ENCODE results near the gene VSNL1. TPM values are rescaled to one million over a fixed set of nuclear protein-coding genes. Genes with fewer than 3 reads are reported as not detected.

The VSNL1 gene
- total RNA-seq, 1 experiment from 2014 or later: not detected

GRCh38 chr2:17539611-17540092 lies 844 bp upstream of the VSNL1 start:
- Mint-ChIP-seq H3K4me1 (ENCODE audit: low read depth, unreplicated experiment) (peaks cover 22% of the 10 kb centered on the region), H3K4me3 (ENCODE audit: low read depth, unreplicated experiment) (peak overlapping the region; percentile 76), H3K27ac (ENCODE audit: unreplicated experiment) (no peak overlapping the region), H3K27me3 (ENCODE audit: unreplicated experiment) (peaks cover 87% of the 10 kb centered on the region), H3K36me3 (ENCODE audit: insufficient read depth, unreplicated experiment) (peaks cover 15% of the 10 kb centered on the region), H3K9me3 (ENCODE audit: low read depth, unreplicated experiment) (no peaks in the 10 kb centered on the region)
- DNase-seq: no peak
- no TSS peak for BruUV-seq (replicated peaks)
- no peak for TF ChIP-seq CTCF (IDR thresholded peaks at IDR 0.05; ENCODE audit: unreplicated experiment)
- intact Hi-C loops (cut with micrococcal nuclease; ENCODE audit: unreplicated experiment): no loop called here
- CTCF ChIA-PET: no interaction called here

GRCh38 chr2:17540813-17541530 lies 476 bp downstream of the VSNL1 start:
- peaks cover 22% of the 10 kb centered on the region for H3K4me1 Mint-ChIP-seq (ENCODE audit: low read depth, unreplicated experiment)
- no peak for DNase-seq
- H3K9me3 Mint-ChIP-seq (ENCODE audit: low read depth, unreplicated experiment): no peaks in the 10 kb centered on the region
- H3K4me3 Mint-ChIP-seq (ENCODE audit: low read depth, unreplicated experiment): peak overlapping the region; percentile 76
- H3K27me3 Mint-ChIP-seq (ENCODE audit: unreplicated experiment): peaks cover 74% of the 10 kb centered on the region
- CTCF ChIA-PET: no interaction called here
- BruUV-seq (replicated peaks): no TSS peak
- no peak for TF ChIP-seq CTCF (IDR thresholded peaks at IDR 0.05; ENCODE audit: unreplicated experiment)
- peaks cover 15% of the 10 kb centered on the region for H3K36me3 Mint-ChIP-seq (ENCODE audit: insufficient read depth, unreplicated experiment)
- no peak overlapping the region for H3K27ac Mint-ChIP-seq (ENCODE audit: unreplicated experiment)
- intact Hi-C loops (cut with micrococcal nuclease; ENCODE audit: unreplicated experiment): no loop called here

- peaks cover 15% of the 10 kb centered on the region for H3K36me3 Mint-ChIP-seq (ENCODE audit: insufficient read depth, unreplicated experiment)
- CTCF ChIA-PET: no interaction called here
- H3K27me3 Mint-ChIP-seq (ENCODE audit: unreplicated experiment): peaks cover 71% of the 10 kb centered on the region
- no peak for TF ChIP-seq CTCF (IDR thresholded peaks at IDR 0.05; ENCODE audit: unreplicated experiment)
- peak overlapping the region; percentile 76 for H3K4me3 Mint-ChIP-seq (ENCODE audit: low read depth, unreplicated experiment)
- no peak overlapping the region for H3K27ac Mint-ChIP-seq (ENCODE audit: unreplicated experiment)
- no peak for DNase-seq
- no peaks in the 10 kb centered on the region for H3K9me3 Mint-ChIP-seq (ENCODE audit: low read depth, unreplicated experiment)
- no TSS peak for BruUV-seq (replicated peaks)
- H3K4me1 Mint-ChIP-seq (ENCODE audit: low read depth, unreplicated experiment): peaks cover 22% of the 10 kb centered on the region
- intact Hi-C loops (cut with micrococcal nuclease; ENCODE audit: unreplicated experiment): no loop called here
These were observed 1.0 kb downstream of the VSNL1 start for GRCh38 chr2:17541531-17541950.

GRCh38 chr2:17542471-17542870 lies 2.0 kb downstream of the VSNL1 start:
- no TSS peak for BruUV-seq (replicated peaks)
- Mint-ChIP-seq H3K27me3 (ENCODE audit: unreplicated experiment) (peaks cover 70% of the 10 kb centered on the region), H3K4me3 (ENCODE audit: low read depth, unreplicated experiment) (no peak overlapping the region), H3K27ac (ENCODE audit: unreplicated experiment) (no peak overlapping the region), H3K9me3 (ENCODE audit: low read depth, unreplicated experiment) (no peaks in the 10 kb centered on the region), H3K4me1 (ENCODE audit: low read depth, unreplicated experiment) (peaks cover 22% of the 10 kb centered on the region), H3K36me3 (ENCODE audit: insufficient read depth, unreplicated experiment) (peaks cover 15% of the 10 kb centered on the region)
- no peak for TF ChIP-seq CTCF (IDR thresholded peaks at IDR 0.05; ENCODE audit: unreplicated experiment)
- CTCF ChIA-PET: no interaction called here
- DNase-seq: no peak
- intact Hi-C loops (cut with micrococcal nuclease; ENCODE audit: unreplicated experiment): no loop called here

All from Calu3 (cell line).